HG02943 (cell line): Measurements from ENCODE around the gene TMEM175.
"Not testable (repeated sequence)": the region's sequence is repeated elsewhere in the genome, so short reads cannot be mapped to it uniquely, and the experiment has no call there.

Experiments used
- ATAC-seq: cut with Tn5 transposase; IDR thresholded peaks from one replicate; pipeline ENCODE4 v1.9.1; 2021; ENCODE audit warnings: mild to moderate bottlenecking, low read depth, moderate library complexity; ENCODE audit not compliant: unreplicated experiment

TMEM175 gene

GRCh38 chr4:967113-968104 is 35.1 kb downstream of the TMEM175 start:
- ATAC-seq, result no peak

- no peak for ATAC-seq
Measured at GRCh38 chr4:968221-968620, 36.0 kb downstream of the TMEM175 start.

GRCh38 chr4:968621-969394 is 36.5 kb downstream of the TMEM175 start:
- ATAC-seq, result no peak

GRCh38 chr4:970046-970745 is 37.9 kb downstream of the TMEM175 start:
- ATAC-seq, result no peak

GRCh38 chr4:970854-971520 is 38.7 kb downstream of the TMEM175 start:
- ATAC-seq, result no peak

- no peak for ATAC-seq
Measured at GRCh38 chr4:971666-972500, 39.6 kb downstream of the TMEM175 start.

GRCh38 chr4:972651-973424 is 40.6 kb downstream of the TMEM175 start:
- ATAC-seq, result peak; percentile 33

GRCh38 chr4:973431-974397 is 41.5 kb downstream of the TMEM175 start, which contains the start of gene DGKQ:
TSS of gene DGKQ (minus strand) at chr4:973569. CDS start at chr4:973482, 87 bp downstream.
- peak; percentile 59 for ATAC-seq

GRCh38 chr4:974668-975067 is 42.4 kb downstream of the TMEM175 start:
- ATAC-seq, result no peak

- ATAC-seq, result not testable (repeated sequence)
Measured at GRCh38 chr4:976016-976415, 43.8 kb downstream of the TMEM175 start.

- no peak for ATAC-seq
Measured at GRCh38 chr4:978957-979701, 46.9 kb downstream of the TMEM175 start.

- ATAC-seq, result no peak
Measured at GRCh38 chr4:982291-982690, 50.0 kb downstream of the TMEM175 start.

GRCh38 chr4:982814-983213 is 50.6 kb downstream of the TMEM175 start:
- ATAC-seq, result no peak

- ATAC-seq, result no peak
Measured at GRCh38 chr4:984336-985054, 52.2 kb downstream of the TMEM175 start.

- ATAC-seq, result no peak
Measured at GRCh38 chr4:985123-985830, 53.0 kb downstream of the TMEM175 start.
